K562 (cell line): Measurements from ENCODE around the gene RERE. TPM values are rescaled to one million over a fixed set of nuclear protein-coding genes. Genes with fewer than 3 reads are reported as not detected.

Experiments used
- L3MBTL2 ChIP-seq: fragments of 450-650 bp; IDR thresholded peaks from 2 replicates; pipeline ENCODE4 v1.6.1; 2016; ENCODE audit warnings: mild to moderate bottlenecking, moderate library complexity
- MTA3 ChIP-seq: fragments of 450-650 bp; formaldehyde crosslinking; IDR thresholded peaks from 2 replicates; pipeline ENCODE4 v1.6.1; 2017; ENCODE audit warnings: mild to moderate bottlenecking, borderline replicate concordance
- TEAD2 ChIP-seq: fragments of 450-650 bp; IDR thresholded peaks from 2 replicates; pipeline ENCODE4 v1.6.1; 2016; ENCODE audit warnings: missing genetic modification characterization, control low read depth, missing compliant biosample characterization
- polyA plus RNA-seq, 8 experiments: library from polyadenylated mRNA; depleted of rRNA in 4 of 8; stranded (reverse) in 5 of 8; unstranded in 3 of 8; fragments of >200 nt; fragmentation: Nextera tagmentation in 2 of 8; fragmentation: Illumina TruSeq in 1 of 8; extraction: Ambion mirVana in 2 of 8; extraction: Trizol in 1 of 8; gene quantifications; 2 replicates each; pipeline versions ENCODE4 v1.2.1 to v1.2.3, GENCODE V29; 2011 to 2014; ENCODE audit warnings: inconsistent platforms in 1 of 8, missing spikeins in 1 of 8
- total RNA-seq, 7 experiments: library from RNA; depleted of rRNA in 6 of 7; stranded (reverse); fragments of >200 nt in 6 of 7; fragmentation: Illumina TruSeq in 2 of 7; extraction: Trizol in 2 of 7; gene quantifications; 2 replicates each; pipeline versions ENCODE4 v1.2.1 to v1.2.3, GENCODE V29; 2011 to 2021; ENCODE audit warnings: low replicate concordance in 1 of 7
- TF ChIP-seq, protein P1 (sequence below): sonication (generic); formaldehyde crosslinking; IDR thresholded peaks from 2 replicates; pipeline ENCODE4 v1.8.0; 2022; ENCODE audit warnings: mild to moderate bottlenecking, missing genetic modification reagents, borderline replicate concordance
- TF ChIP-seq, protein P2 (sequence below): fragments of 450-650 bp; IDR thresholded peaks from 2 replicates; pipeline ENCODE4 v1.6.1; 2016; ENCODE audit warnings: mild to moderate bottlenecking, moderate library complexity
- TF ChIP-seq, protein P3 (sequence below): sonication (generic); formaldehyde crosslinking; IDR thresholded peaks from 2 replicates; pipeline ENCODE4 v1.8.1; 2022; ENCODE audit warnings: missing genetic modification reagents
- TF ChIP-seq, protein P4 (sequence below): fragments of 250-450 bp; sonication (Bioruptor Pico); IDR thresholded peaks from 2 replicates; pipeline ENCODE4 v1.4.0; 2020
- TF ChIP-seq, protein P5 (sequence below): sonication (generic); formaldehyde crosslinking; IDR thresholded peaks from 2 replicates; pipeline ENCODE4 v1.8.1; 2023; ENCODE audit warnings: mild to moderate bottlenecking, missing genetic modification reagents

Gene RERE
- total and polyA plus RNA-seq, 9 of the 15 experiments (the other 6 are each of a cell fraction or from before 2014, with no cell fraction given) = 3.0 to 51.5 (median 13.4) TPM

DNA sequence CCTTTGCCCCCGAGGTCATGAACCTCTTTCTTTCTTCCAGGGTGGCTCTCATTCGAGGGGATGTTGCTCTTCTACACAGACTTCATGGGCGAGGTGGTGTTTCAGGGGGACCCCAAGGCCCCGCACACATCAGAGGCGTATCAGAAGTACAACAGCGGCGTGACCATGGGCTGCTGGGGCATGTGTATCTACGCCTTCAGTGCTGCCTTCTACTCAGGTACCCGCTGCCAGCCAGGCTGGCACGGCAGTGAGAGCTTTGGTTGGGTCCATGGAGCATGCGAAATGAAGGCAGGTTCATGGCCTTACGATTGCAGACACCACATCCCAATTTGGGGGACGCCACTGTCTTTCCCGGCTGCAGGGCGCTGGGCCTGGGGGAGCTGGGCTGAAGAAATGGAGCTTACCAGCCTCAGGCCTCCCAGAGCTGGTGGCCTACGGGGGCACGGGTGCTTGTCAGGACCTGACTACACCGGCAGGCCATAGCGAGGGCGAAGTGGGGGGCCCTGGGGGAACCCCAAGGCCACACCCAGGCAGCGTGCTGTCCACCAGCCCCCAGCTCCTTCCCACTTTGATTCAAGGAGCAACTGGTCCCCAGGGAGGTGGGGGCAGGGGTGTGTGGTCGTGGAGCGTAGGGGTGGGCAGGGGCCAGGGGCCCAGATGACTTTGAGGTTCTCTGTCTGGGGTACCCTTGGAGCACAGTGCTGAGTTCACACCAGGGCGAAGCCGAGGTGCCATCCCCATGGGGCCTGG, 479.5 kb downstream of the RERE start (continued):
- TF ChIP-seq, protein P1, sequence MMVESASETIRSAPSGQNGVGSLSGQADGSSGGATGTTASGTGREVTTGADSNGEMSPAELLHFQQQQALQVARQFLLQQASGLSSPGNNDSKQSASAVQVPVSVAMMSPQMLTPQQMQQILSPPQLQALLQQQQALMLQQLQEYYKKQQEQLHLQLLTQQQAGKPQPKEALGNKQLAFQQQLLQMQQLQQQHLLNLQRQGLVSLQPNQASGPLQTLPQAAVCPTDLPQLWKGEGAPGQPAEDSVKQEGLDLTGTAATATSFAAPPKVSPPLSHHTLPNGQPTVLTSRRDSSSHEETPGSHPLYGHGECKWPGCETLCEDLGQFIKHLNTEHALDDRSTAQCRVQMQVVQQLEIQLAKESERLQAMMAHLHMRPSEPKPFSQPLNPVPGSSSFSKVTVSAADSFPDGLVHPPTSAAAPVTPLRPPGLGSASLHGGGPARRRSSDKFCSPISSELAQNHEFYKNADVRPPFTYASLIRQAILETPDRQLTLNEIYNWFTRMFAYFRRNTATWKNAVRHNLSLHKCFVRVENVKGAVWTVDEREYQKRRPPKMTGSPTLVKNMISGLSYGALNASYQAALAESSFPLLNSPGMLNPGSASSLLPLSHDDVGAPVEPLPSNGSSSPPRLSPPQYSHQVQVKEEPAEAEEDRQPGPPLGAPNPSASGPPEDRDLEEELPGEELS = no peak
- no peak for TF ChIP-seq TEAD2 (tag)
- TF ChIP-seq, protein P2, sequence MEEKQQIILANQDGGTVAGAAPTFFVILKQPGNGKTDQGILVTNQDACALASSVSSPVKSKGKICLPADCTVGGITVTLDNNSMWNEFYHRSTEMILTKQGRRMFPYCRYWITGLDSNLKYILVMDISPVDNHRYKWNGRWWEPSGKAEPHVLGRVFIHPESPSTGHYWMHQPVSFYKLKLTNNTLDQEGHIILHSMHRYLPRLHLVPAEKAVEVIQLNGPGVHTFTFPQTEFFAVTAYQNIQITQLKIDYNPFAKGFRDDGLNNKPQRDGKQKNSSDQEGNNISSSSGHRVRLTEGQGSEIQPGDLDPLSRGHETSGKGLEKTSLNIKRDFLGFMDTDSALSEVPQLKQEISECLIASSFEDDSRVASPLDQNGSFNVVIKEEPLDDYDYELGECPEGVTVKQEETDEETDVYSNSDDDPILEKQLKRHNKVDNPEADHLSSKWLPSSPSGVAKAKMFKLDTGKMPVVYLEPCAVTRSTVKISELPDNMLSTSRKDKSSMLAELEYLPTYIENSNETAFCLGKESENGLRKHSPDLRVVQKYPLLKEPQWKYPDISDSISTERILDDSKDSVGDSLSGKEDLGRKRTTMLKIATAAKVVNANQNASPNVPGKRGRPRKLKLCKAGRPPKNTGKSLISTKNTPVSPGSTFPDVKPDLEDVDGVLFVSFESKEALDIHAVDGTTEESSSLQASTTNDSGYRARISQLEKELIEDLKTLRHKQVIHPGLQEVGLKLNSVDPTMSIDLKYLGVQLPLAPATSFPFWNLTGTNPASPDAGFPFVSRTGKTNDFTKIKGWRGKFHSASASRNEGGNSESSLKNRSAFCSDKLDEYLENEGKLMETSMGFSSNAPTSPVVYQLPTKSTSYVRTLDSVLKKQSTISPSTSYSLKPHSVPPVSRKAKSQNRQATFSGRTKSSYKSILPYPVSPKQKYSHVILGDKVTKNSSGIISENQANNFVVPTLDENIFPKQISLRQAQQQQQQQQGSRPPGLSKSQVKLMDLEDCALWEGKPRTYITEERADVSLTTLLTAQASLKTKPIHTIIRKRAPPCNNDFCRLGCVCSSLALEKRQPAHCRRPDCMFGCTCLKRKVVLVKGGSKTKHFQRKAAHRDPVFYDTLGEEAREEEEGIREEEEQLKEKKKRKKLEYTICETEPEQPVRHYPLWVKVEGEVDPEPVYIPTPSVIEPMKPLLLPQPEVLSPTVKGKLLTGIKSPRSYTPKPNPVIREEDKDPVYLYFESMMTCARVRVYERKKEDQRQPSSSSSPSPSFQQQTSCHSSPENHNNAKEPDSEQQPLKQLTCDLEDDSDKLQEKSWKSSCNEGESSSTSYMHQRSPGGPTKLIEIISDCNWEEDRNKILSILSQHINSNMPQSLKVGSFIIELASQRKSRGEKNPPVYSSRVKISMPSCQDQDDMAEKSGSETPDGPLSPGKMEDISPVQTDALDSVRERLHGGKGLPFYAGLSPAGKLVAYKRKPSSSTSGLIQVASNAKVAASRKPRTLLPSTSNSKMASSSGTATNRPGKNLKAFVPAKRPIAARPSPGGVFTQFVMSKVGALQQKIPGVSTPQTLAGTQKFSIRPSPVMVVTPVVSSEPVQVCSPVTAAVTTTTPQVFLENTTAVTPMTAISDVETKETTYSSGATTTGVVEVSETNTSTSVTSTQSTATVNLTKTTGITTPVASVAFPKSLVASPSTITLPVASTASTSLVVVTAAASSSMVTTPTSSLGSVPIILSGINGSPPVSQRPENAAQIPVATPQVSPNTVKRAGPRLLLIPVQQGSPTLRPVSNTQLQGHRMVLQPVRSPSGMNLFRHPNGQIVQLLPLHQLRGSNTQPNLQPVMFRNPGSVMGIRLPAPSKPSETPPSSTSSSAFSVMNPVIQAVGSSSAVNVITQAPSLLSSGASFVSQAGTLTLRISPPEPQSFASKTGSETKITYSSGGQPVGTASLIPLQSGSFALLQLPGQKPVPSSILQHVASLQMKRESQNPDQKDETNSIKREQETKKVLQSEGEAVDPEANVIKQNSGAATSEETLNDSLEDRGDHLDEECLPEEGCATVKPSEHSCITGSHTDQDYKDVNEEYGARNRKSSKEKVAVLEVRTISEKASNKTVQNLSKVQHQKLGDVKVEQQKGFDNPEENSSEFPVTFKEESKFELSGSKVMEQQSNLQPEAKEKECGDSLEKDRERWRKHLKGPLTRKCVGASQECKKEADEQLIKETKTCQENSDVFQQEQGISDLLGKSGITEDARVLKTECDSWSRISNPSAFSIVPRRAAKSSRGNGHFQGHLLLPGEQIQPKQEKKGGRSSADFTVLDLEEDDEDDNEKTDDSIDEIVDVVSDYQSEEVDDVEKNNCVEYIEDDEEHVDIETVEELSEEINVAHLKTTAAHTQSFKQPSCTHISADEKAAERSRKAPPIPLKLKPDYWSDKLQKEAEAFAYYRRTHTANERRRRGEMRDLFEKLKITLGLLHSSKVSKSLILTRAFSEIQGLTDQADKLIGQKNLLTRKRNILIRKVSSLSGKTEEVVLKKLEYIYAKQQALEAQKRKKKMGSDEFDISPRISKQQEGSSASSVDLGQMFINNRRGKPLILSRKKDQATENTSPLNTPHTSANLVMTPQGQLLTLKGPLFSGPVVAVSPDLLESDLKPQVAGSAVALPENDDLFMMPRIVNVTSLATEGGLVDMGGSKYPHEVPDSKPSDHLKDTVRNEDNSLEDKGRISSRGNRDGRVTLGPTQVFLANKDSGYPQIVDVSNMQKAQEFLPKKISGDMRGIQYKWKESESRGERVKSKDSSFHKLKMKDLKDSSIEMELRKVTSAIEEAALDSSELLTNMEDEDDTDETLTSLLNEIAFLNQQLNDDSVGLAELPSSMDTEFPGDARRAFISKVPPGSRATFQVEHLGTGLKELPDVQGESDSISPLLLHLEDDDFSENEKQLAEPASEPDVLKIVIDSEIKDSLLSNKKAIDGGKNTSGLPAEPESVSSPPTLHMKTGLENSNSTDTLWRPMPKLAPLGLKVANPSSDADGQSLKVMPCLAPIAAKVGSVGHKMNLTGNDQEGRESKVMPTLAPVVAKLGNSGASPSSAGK = no peak
- TF ChIP-seq, protein P3, sequence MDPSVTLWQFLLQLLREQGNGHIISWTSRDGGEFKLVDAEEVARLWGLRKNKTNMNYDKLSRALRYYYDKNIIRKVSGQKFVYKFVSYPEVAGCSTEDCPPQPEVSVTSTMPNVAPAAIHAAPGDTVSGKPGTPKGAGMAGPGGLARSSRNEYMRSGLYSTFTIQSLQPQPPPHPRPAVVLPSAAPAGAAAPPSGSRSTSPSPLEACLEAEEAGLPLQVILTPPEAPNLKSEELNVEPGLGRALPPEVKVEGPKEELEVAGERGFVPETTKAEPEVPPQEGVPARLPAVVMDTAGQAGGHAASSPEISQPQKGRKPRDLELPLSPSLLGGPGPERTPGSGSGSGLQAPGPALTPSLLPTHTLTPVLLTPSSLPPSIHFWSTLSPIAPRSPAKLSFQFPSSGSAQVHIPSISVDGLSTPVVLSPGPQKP (CRISPR knock-in tag) = no peak
- TF ChIP-seq, protein P4, sequence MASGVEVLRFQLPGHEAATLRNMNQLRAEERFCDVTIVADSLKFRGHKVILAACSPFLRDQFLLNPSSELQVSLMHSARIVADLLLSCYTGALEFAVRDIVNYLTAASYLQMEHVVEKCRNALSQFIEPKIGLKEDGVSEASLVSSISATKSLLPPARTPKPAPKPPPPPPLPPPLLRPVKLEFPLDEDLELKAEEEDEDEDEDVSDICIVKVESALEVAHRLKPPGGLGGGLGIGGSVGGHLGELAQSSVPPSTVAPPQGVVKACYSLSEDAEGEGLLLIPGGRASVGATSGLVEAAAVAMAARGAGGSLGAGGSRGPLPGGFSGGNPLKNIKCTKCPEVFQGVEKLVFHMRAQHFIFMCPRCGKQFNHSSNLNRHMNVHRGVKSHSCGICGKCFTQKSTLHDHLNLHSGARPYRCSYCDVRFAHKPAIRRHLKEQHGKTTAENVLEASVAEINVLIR = no peak
- TF ChIP-seq L3MBTL2 = no peak
- TF ChIP-seq, protein P5, sequence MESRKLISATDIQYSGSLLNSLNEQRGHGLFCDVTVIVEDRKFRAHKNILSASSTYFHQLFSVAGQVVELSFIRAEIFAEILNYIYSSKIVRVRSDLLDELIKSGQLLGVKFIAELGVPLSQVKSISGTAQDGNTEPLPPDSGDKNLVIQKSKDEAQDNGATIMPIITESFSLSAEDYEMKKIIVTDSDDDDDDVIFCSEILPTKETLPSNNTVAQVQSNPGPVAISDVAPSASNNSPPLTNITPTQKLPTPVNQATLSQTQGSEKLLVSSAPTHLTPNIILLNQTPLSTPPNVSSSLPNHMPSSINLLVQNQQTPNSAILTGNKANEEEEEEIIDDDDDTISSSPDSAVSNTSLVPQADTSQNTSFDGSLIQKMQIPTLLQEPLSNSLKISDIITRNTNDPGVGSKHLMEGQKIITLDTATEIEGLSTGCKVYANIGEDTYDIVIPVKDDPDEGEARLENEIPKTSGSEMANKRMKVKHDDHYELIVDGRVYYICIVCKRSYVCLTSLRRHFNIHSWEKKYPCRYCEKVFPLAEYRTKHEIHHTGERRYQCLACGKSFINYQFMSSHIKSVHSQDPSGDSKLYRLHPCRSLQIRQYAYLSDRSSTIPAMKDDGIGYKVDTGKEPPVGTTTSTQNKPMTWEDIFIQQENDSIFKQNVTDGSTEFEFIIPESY (CRISPR knock-in tag) = no peak
- TF ChIP-seq MTA3 = no peak
